ENCODE measurements around the gene GPR15LG.
"Not testable (repeated sequence)": the region's sequence is repeated elsewhere in the genome, so short reads cannot be mapped to it uniquely, and the experiment has no call there.

The GPR15LG gene

DNA sequence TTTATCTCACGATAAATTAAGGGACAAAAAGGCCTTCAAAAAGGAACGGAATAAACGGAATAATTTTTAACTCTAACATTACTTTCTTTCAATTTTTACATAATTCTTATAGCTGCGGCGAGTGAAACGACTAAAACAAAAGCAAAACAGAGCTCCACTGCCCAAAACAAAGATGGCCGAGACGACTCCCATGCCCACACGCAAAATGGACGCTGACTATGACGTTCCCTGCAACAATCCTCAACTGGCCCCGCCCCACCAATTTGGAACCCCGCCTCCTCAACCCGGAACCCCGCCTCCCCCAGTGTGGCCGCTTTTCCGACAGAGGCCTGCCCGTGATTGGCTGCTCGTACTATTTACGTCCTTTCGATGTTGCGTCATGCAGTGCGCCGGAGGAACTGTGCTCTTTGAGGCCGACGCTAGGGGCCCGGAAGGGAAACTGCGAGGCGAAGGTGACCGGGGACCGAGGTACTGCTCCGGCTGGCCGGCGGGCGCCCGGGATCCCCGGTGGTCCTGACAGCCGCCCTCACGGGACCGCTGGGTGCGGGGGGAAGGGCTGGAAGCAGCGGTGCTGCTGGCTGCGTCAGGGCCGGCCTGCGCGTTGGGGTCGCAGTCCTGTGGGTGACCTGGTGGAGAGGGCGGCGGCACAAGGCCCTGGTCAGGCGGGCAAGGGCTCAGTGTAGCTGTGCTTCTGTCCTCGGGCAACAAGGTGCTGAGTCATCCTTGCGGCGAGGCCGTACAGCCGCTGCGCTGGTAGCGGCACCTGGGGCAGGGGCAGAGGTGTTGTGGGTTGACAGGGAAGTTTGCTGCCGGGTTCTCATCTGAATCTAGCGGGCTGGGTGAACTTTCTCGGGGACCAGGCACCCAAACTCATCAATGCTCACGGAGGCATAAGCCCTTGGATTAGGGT, 34.2 kb upstream of the GPR15LG start, which contains the start of gene GHITM:
GHITM (plus strand) TSS at position 384 of the 910 bp plus-strand sequence. CDS start 1,992 bp downstream, outside the sequence.
- Histone ChIP-seq H3K9me3 (ENCODE audit: control extremely low read depth in 1 of 5, control insufficient read depth in 4 of 5, insufficient read depth in 2 of 5, low read depth in 1 of 5, low read length in 4 of 5) (no peaks in the 10 kb centered on the region), H3K27me3 (replicated peaks in 2 of 5; ENCODE audit: control insufficient read depth in 4 of 5, insufficient read depth in 5 of 5, low read length in 4 of 5) (peaks cover 2 to 6% (median 2%) of the 10 kb centered on the region in 5 experiments), H3K36me3 (ENCODE audit: control insufficient read depth in 4 of 4, insufficient read depth in 4 of 4, low read length in 3 of 4) (peaks cover 10 to 25% (median 17%) of the 10 kb centered on the region in 4 experiments), H3K4me3 (ENCODE audit: control insufficient read depth in 1 of 7, extremely low read depth in 1 of 7, insufficient read depth in 4 of 7, low read depth in 2 of 7, low read length in 6 of 7) (peak within 1 kb of the TSS; percentile 81 to 99 (median 94)), H3K4me1 (ENCODE audit: control extremely low read depth in 1 of 4, control insufficient read depth in 4 of 4, insufficient read depth in 4 of 4, low read length in 3 of 4) (peaks cover 9 to 18% (median 13%) of the 10 kb centered on the region in 4 experiments), H3K27ac (ENCODE audit: insufficient read depth in 1 of 2, low read depth in 1 of 2, low read length in 2 of 2, poor library complexity in 1 of 2, severe bottlenecking in 2 of 2) (peak within 1 kb of the TSS; percentile 93 to 98)
- ChIA-PET CTCF (interaction anchor here (1.0 to 3.5 kb wide), 4 partner anchors 9 to 66 kb away, joined by 3 to 15 read pairs (median 6); no protein-coding TSS in a partner anchor), POLR2A (no interaction called here)
- DNase-seq: peak; percentile 99 to 100 (median 99)
- 0% methylated on average over 55 of the region's 61 CpGs for WGBS (ENCODE audit: insufficient coverage)

GRCh38 chr10:84140036-84140379, 33.6 kb upstream of the GPR15LG start:
- CTCF ChIA-PET: interaction anchor here (0.7 to 3.5 kb wide), 4 partner anchors 9 to 65 kb away, joined by 3 to 15 read pairs (median 6); no protein-coding TSS in a partner anchor
- Histone ChIP-seq H3K27ac (ENCODE audit: insufficient read depth in 1 of 2, low read depth in 1 of 2, low read length in 2 of 2, poor library complexity in 1 of 2, severe bottlenecking in 2 of 2) (peak overlapping the region; percentile 93 to 98), H3K27me3 (replicated peaks in 2 of 5; ENCODE audit: control insufficient read depth in 4 of 5, insufficient read depth in 5 of 5, low read length in 4 of 5) (peaks cover 0 to 6% (median 2%) of the 10 kb centered on the region in 5 experiments), H3K36me3 (ENCODE audit: control insufficient read depth in 4 of 4, insufficient read depth in 4 of 4, low read length in 3 of 4) (peaks cover 14 to 31% (median 21%) of the 10 kb centered on the region in 4 experiments), H3K4me3 (ENCODE audit: control insufficient read depth in 1 of 7, extremely low read depth in 1 of 7, insufficient read depth in 4 of 7, low read depth in 2 of 7, low read length in 6 of 7) (peak overlapping the region; percentile 81 to 99 (median 94)), H3K9me3 (ENCODE audit: control extremely low read depth in 1 of 5, control insufficient read depth in 4 of 5, insufficient read depth in 2 of 5, low read depth in 1 of 5, low read length in 4 of 5) (no peaks in the 10 kb centered on the region), H3K4me1 (ENCODE audit: control extremely low read depth in 1 of 4, control insufficient read depth in 4 of 4, insufficient read depth in 4 of 4, low read length in 3 of 4) (peaks cover 9 to 18% (median 13%) of the 10 kb centered on the region in 4 experiments)
- DNase-seq: peak in 1 of 3 donors; percentile 29
- POLR2A ChIA-PET: no interaction called here
- WGBS (ENCODE audit: insufficient coverage): 13% methylated on average over 12 of the region's 12 CpGs

DNA sequence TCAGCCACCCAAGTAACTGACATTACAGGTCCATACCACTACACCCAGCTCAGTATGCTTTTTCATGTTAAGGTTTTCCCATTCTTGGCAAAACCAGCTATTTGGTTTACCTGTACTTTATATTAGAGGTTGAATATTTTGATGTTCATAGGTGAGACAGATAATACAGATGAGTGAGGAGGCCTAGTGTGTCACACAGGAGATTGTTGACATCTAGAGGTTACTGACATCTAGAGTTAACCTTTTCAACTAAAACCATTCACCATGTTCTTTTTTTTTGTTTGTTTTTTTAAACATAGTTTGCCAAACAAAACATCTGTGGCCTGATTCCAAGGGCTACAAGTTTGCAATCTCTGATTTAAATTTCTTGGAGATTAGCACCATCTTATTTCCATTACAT, 26.3 kb upstream of the GPR15LG start:
- Histone ChIP-seq H3K36me3 (ENCODE audit: control insufficient read depth in 4 of 4, insufficient read depth in 4 of 4, low read length in 3 of 4) (peaks cover 29 to 83% (median 67%) of the 10 kb centered on the region in 4 experiments), H3K27ac (ENCODE audit: insufficient read depth in 1 of 2, low read depth in 1 of 2, low read length in 2 of 2, poor library complexity in 1 of 2, severe bottlenecking in 2 of 2) (no peak overlapping the region)
- CTCF ChIA-PET: interaction anchor here (0.7 to 3.4 kb wide), 12 partner anchors 10 to 390 kb away, joined by 3 to 30 read pairs (median 4); no protein-coding TSS in a partner anchor

DNA sequence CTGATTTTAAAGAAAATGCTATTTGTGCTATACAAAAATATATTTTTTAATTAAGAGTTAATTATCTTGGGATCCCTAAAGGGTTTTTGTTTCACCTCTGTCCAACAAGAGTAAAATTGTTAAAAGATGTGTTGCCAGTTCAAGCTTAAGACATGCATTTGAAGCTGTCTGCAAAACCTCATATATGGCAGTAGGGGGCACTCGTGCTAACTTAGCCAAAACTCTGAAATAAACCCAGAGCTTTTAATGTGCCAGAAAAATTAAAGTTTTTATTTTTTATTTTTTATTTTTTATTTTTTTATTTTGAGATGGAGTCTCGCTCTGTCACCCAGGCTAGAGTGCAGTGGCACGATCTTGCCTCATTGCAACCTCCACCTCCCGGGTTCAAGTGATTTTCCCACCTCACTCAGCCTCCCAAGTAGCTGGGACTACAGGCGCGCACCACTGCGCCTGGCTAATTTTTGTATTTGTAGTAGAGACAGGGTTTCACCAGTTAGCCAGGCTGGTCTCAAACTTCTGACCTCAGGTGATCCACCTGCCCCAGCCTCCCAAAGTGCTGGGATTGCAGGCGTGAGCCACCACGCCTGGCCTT, 25.5 kb upstream of the GPR15LG start:
- H3K4me3 ChIP-seq (ENCODE audit: control insufficient read depth in 1 of 7, extremely low read depth in 1 of 7, insufficient read depth in 4 of 7, low read depth in 2 of 7, low read length in 6 of 7); H3K27me3 ChIP-seq (replicated peaks in 2 of 5; ENCODE audit: control insufficient read depth in 4 of 5, insufficient read depth in 5 of 5, low read length in 4 of 5); H3K27ac ChIP-seq (ENCODE audit: insufficient read depth in 1 of 2, low read depth in 1 of 2, low read length in 2 of 2, poor library complexity in 1 of 2, severe bottlenecking in 2 of 2); H3K9me3 ChIP-seq (ENCODE audit: control extremely low read depth in 1 of 5, control insufficient read depth in 4 of 5, insufficient read depth in 2 of 5, low read depth in 1 of 5, low read length in 4 of 5); H3K4me1 ChIP-seq (ENCODE audit: control extremely low read depth in 1 of 4, control insufficient read depth in 4 of 4, insufficient read depth in 4 of 4, low read length in 3 of 4); POLR2A ChIA-PET: not testable (repeated sequence)
- DNase-seq: peak; percentile 44 to 79 (median 77)
- H3K36me3 ChIP-seq (ENCODE audit: control insufficient read depth in 4 of 4, insufficient read depth in 4 of 4, low read length in 3 of 4): peaks cover 22 to 82% (median 68%) of the 10 kb centered on the region in 4 experiments
- CTCF ChIA-PET: interaction anchor here (1.0 to 3.4 kb wide), 14 partner anchors 8 to 389 kb away, joined by 3 to 30 read pairs (median 4); no protein-coding TSS in a partner anchor
- no CpG with 5 or more reads among the region's 9 CpGs for WGBS (ENCODE audit: insufficient coverage)

More for the DNA sequence above, 26.3 kb upstream of the GPR15LG start:
- Histone ChIP-seq H3K4me1 (ENCODE audit: control extremely low read depth in 1 of 4, control insufficient read depth in 4 of 4, insufficient read depth in 4 of 4, low read length in 3 of 4) (no peaks in the 10 kb centered on the region), H3K9me3 (ENCODE audit: control extremely low read depth in 1 of 5, control insufficient read depth in 4 of 5, insufficient read depth in 2 of 5, low read depth in 1 of 5, low read length in 4 of 5) (no peaks in the 10 kb centered on the region), H3K4me3 (ENCODE audit: control insufficient read depth in 1 of 7, extremely low read depth in 1 of 7, insufficient read depth in 4 of 7, low read depth in 2 of 7, low read length in 6 of 7) (no peak overlapping the region), H3K27me3 (replicated peaks in 2 of 5; ENCODE audit: control insufficient read depth in 4 of 5, insufficient read depth in 5 of 5, low read length in 4 of 5) (no peaks in the 10 kb centered on the region)
- DNase-seq: no peak
- POLR2A ChIA-PET: no interaction called here

GRCh38 chr10:84149854-84150253, 23.7 kb upstream of the GPR15LG start:
- DNase-seq: no peak
- no peak overlapping the region for H3K27ac ChIP-seq (ENCODE audit: insufficient read depth in 1 of 2, low read depth in 1 of 2, low read length in 2 of 2, poor library complexity in 1 of 2, severe bottlenecking in 2 of 2)
- ChIA-PET POLR2A (no interaction called here), CTCF (interaction anchor here (0.7 to 2.7 kb wide), 9 partner anchors 8 to 61 kb away, joined by 3 to 12 read pairs (median 4); no protein-coding TSS in a partner anchor)
- no peak overlapping the region for H3K4me3 ChIP-seq (ENCODE audit: control insufficient read depth in 1 of 7, extremely low read depth in 1 of 7, insufficient read depth in 4 of 7, low read depth in 2 of 7, low read length in 6 of 7)
- WGBS (ENCODE audit: insufficient coverage): no CpG with 5 or more reads among the region's 2 CpGs
- peaks cover 15 to 83% (median 63%) of the 10 kb centered on the region in 4 experiments for H3K36me3 ChIP-seq (ENCODE audit: control insufficient read depth in 4 of 4, insufficient read depth in 4 of 4, low read length in 3 of 4)
- no peaks in the 10 kb centered on the region for H3K27me3 ChIP-seq (replicated peaks in 2 of 5; ENCODE audit: control insufficient read depth in 4 of 5, insufficient read depth in 5 of 5, low read length in 4 of 5)
- H3K9me3 ChIP-seq (ENCODE audit: control extremely low read depth in 1 of 5, control insufficient read depth in 4 of 5, insufficient read depth in 2 of 5, low read depth in 1 of 5, low read length in 4 of 5): no peaks in the 10 kb centered on the region
- no peaks in the 10 kb centered on the region for H3K4me1 ChIP-seq (ENCODE audit: control extremely low read depth in 1 of 4, control insufficient read depth in 4 of 4, insufficient read depth in 4 of 4, low read length in 3 of 4)

GRCh38 chr10:84152769-84153168, 20.8 kb upstream of the GPR15LG start:
- peaks cover 12 to 64% (median 42%) of the 10 kb centered on the region in 4 experiments for H3K36me3 ChIP-seq (ENCODE audit: control insufficient read depth in 4 of 4, insufficient read depth in 4 of 4, low read length in 3 of 4)
- H3K9me3 ChIP-seq (ENCODE audit: control extremely low read depth in 1 of 5, control insufficient read depth in 4 of 5, insufficient read depth in 2 of 5, low read depth in 1 of 5, low read length in 4 of 5): no peaks in the 10 kb centered on the region
- H3K27me3 ChIP-seq (replicated peaks in 2 of 5; ENCODE audit: control insufficient read depth in 4 of 5, insufficient read depth in 5 of 5, low read length in 4 of 5): no peaks in the 10 kb centered on the region
- H3K27ac ChIP-seq (ENCODE audit: insufficient read depth in 1 of 2, low read depth in 1 of 2, low read length in 2 of 2, poor library complexity in 1 of 2, severe bottlenecking in 2 of 2): no peak overlapping the region
- H3K4me3 ChIP-seq (ENCODE audit: control insufficient read depth in 1 of 7, extremely low read depth in 1 of 7, insufficient read depth in 4 of 7, low read depth in 2 of 7, low read length in 6 of 7): no peak overlapping the region
- no peak for DNase-seq
- peaks cover 0 to 9% (median 0%) of the 10 kb centered on the region in 4 experiments for H3K4me1 ChIP-seq (ENCODE audit: control extremely low read depth in 1 of 4, control insufficient read depth in 4 of 4, insufficient read depth in 4 of 4, low read length in 3 of 4)
- POLR2A ChIA-PET: no interaction called here
- CTCF ChIA-PET: no interaction called here

Data from common myeloid progenitor, CD34-positive (primary cell).